HG03196 (cell line): ENCODE data around the gene RBMS1.
A peak's percentile ranks its signal among the peaks of the same experiment; 100 is the strongest.

Experiments
- ATAC-seq: cut with Tn5 transposase; IDR thresholded peaks from one replicate; pipeline ENCODE4 v1.9.1; 2021; ENCODE audit not compliant: unreplicated experiment

The RBMS1 gene

GRCh38 chr2:160417745-160418397, 75.7 kb downstream of the RBMS1 start:
- no peak for ATAC-seq

DNA sequence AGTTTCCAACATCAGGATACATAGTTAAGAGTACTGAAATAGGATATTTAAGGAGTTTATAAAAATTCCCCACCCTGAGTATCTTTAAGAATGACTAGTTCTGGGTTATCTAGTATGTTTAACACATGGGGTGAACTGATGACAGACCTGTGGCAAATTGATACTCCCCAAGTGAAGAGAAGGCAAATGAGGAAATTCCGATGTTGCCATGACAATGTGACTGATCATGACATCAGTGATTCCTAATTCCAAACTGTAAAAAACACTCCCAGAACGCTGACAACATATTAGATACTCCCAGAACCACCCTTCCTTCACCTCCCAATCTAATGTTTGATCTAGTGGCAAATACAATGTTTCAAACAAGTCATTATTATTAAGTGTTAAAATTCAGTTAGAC, 77.6 kb downstream of the RBMS1 start:
- ATAC-seq, result no peak

DNA sequence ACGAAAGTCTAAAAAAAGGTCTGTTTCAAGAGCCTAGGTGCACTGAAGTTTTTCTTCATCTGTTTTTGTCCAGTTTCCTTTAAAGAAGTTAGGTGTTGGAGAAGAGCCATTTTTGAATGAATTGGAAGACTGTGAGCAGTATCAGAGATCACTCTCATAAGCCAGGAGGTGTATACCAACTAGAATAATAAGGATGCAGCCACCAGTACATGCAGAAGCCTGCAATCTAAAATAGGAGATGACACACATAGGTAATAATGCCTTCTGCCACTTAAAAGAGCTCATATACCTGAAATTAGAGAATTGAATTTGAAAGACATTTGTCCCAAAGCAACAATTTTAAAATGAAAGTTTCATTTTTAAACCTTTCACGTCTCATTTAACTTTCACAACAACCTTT, 81.7 kb downstream of the RBMS1 start:
- no peak for ATAC-seq

GRCh38 chr2:160411167-160411566, 82.4 kb downstream of the RBMS1 start:
- ATAC-seq, result peak; percentile 47

DNA sequence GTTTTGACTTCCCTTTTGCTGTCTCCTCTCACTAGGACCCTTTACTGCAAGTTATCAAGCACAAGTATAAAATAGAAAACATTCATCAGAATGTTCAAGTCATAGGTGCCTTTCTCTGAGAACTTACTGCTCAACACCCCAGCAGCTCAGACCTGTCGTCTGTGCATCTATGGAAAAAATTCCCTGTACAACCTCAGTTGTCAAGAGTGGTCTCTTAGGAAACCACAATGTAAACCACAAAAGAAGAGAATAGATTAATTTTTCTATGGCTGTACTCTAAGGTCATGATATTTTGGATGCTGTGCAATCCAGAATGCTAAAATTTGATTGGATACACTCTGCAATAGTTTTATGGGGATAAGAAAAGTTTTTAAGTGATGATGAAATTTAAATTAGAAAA, 84.1 kb downstream of the RBMS1 start:
- no peak for ATAC-seq

DNA sequence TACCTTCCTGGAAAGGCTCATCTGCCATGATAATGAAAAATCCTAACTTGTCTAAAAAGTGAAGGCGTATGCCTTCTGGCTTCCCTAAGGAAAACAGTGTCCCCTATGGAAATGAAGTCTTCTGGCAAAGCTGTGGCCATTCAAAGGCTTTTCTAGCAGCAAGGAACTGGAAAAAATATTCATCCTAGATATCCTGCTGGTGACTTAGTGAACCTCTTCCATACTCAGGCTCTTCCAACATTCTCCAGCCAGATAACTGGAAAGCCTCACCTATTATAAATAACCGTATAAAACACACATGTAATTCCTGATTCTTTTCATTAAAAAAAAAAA, 84.7 kb downstream of the RBMS1 start:
- ATAC-seq, result no peak

GRCh38 chr2:160408173-160408958, 85.2 kb downstream of the RBMS1 start:
- no peak for ATAC-seq

DNA sequence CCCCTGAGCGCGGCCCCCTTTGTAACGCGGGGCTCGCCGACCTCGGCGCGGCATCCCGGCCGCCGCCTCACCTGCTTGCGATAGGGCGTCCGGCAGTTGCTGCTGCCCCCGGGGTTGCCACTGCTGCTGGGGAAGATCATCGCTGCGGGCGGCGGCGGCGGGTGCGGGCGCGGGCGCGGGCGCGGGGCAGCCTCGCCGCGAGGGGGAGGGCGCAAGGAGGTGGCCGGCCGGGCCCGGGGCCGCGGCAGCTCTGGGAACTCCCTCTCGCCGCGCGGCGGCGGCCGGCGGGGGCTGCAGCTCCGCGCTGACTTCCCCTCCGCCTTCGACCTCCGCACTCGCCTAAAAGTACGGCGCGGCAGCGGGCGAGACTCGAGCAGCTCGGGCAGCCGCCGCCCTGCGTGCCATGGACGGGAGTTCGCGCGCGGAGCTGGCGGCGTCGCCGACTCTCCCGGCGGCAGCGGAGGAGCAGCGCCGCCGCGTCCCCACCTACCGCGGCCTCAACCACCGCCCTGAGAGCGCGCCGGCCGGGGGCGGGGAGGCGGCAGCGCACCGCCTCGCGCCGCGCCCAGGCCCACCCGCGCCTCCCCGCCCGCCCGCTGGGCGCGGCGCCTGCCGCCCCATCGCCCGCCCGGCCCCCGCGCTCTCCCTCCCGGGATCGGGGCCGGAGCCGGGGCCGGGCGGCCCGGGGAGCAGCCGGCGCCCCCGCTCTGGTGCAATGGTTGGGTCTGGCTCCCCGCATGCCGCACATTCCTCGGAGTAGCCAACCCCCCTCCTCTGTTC, 86.0 kb downstream of the RBMS1 start:
- ATAC-seq, result peak; percentile 62

DNA sequence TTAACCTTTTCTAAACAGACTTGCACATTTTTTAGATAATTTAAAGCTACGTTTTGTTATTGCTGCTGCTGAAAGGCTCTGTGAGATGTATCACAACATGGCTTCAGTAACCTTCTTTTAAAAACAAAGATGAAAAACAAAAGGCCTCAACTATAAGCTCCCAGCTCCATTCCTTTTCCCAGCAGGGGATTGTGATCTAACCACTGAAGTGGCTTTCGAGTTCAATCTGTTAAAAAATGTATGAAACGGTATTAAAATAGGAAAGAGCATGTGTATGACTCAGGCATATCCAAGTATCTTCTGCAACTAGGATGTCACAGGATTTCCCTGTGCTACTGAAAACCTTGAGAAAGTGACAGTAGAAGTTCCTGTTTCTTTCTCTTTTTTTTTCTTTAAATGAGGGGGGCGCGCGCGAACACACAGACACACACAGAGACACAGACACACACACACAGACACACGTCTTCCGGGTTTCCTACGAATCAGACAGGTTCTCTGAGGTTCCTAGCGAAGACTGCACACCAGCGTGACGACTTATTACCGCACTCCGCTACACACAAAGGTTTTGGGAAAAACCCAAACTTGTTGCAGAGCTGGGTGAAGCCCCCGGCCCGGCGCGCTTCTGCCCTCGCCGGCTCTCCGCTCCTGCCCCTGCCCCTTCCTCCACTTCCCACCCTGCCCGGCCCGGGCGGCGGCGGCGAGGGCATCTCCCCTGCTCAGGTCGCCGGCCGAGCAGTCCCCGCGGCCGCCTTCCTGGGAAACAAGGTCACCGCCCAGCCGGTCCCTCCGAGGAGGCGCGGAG, 86.8 kb downstream of the RBMS1 start:
- ATAC-seq, result peak; percentile 45

GRCh38 chr2:160405077-160405867, 88.3 kb downstream of the RBMS1 start:
- ATAC-seq, result no peak

DNA sequence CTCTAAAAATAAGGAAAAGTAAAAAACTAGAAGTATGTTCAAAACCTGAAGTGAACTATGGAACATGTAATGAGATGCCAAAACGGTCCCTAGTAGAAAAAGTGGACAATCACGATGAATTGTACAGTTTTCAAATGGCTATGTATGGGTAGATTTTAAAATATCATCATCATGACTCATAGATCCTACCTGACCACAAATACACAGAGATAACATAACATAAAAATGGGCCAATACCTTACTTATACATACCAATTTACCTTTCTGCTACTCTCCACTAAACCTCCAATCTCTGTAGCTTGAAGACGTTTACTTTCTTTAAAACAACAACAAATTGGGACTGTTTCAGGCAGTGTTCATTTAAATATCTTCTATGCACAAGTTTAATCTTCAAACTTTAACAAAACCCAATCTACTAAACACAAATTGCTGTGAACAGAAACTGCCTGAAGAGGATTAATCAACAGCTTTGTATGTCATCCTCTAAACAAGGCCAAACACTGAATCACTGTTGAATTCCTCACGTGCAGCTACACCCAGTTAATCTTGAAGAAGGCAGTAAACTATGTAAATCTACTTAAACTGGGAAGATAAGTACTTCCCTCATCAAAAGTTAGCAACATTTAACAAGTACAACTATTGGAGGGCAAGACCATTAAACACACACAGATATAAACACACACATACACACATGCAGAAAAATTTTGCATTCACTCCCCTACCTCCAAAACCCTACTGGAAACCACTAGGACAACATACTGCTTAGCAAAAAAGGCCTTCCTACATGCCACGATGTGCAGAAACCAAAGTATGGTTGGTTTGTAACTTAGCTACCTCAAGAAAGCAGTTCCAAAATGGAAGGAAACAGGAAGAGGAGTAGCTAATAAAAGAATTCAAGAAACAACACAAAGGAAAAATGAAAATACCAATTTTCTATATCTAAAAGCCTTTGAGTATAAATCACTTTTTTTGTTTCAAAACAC, 90.3 kb downstream of the RBMS1 start:
- ATAC-seq, result no peak

DNA sequence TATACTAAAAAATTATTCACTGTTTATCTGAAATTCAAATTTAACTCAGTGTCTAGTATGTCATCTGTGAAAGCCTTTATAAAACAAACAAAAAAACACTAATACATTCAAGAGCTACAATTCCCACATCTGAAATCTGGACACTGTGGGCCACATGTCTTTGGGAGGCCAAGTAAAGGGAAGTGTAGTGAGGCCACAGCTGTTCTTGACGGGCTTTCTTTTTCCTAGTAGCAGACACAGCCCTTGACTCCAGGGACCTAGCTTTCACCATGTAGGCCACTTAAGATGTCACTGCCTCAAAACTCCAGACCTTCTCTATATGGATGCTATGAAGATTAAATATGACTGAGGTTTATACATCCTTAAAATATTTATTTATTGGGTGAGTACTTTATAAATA, 91.1 kb downstream of the RBMS1 start:
- no peak for ATAC-seq

- no peak for ATAC-seq
Observed at GRCh38 chr2:160401895-160402294, 91.7 kb downstream of the RBMS1 start.

- no peak for ATAC-seq
Observed at GRCh38 chr2:160399880-160400279, 93.7 kb downstream of the RBMS1 start.

GRCh38 chr2:160397530-160397865, 96.1 kb downstream of the RBMS1 start:
- no peak for ATAC-seq

- peak; percentile 99 for ATAC-seq
Observed at GRCh38 chr2:160394153-160394552, 99.5 kb downstream of the RBMS1 start.

GRCh38 chr2:160392201-160392600, 101.4 kb downstream of the RBMS1 start:
- ATAC-seq, result no peak

DNA sequence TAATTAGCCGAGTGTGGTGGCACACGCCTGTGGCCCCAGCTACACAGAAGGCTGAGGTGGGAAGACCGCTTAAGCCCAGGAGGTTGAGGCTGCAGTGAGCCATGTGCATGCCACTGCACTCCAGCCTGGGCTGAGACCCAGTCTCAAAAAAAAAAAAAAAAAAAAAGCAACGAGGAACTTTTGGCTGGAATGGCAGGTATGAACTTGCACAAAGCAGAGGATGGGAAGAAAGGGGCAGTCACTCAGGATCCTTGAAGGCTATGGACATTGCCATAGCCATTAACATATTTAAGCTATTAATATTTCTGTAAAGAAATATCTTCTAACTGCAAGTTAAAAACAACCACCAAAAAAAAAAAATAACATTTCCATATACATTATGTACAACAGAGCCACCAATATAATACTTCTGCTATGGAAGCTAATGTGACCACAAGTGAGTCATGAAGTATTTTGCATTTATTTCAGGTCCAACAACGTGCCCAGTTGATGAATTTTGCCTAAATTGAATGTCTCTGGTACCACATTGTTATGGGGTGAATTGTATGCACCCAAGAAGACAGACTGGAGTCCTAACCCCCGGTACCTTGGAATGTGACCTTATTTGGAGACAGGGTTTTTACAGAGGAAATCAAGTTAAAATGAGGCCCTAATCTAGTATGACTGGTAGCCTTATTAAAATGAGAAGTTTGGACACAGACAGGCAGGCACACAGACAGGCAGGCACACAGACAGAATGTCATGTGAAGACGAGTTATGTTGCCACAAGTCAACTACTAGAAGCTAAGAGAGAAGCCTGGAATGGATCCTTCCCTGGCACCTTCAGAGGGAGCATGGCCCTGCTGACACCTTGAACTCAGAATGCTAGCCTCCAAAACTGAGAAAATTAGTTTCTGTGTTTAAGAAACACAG, 102.8 kb downstream of the RBMS1 start:
- ATAC-seq, result no peak
